GM12891 (cell line): Measurements from ENCODE around the gene TSEN34.

Experiments used
- DNase-seq: peaks from one replicate; pipeline ENCODE4 v3.0.0; 2011; ENCODE audit warnings: low spot score; ENCODE audit not compliant: insufficient read length
- FAIRE-seq: peaks from 2 replicates; lab custom pipeline; 2011; peaks lifted over from hg19 to GRCh38; lab: Jason Lieb, UNC
- PAX5 ChIP-seq: IDR thresholded peaks from 2 replicates; pipeline ENCODE4 v1.6.1; 2011; ENCODE audit warnings: low read length, moderate library complexity, mild to moderate bottlenecking; ENCODE audit not compliant: insufficient read depth, severe bottlenecking
- POLR2A ChIP-seq: IDR thresholded peaks from 2 replicates; pipeline ENCODE4 v1.6.1; 2011; ENCODE audit warnings: low read depth, low read length, control low read depth
- POLR2AphosphoS5 ChIP-seq: IDR thresholded peaks from 2 replicates; pipeline ENCODE4 v1.6.1; 2011; ENCODE audit warnings: low read depth, low read length, control low read depth
- POU2F2 ChIP-seq: IDR thresholded peaks from 2 replicates; pipeline ENCODE4 v1.6.1; 2011; ENCODE audit warnings: low read depth, mild to moderate bottlenecking, control low read depth, low read length, moderate library complexity
- SPI1 ChIP-seq: IDR thresholded peaks from 2 replicates; pipeline ENCODE4 v1.6.1; 2011; ENCODE audit warnings: low read depth, low read length, control low read depth
- TAF1 ChIP-seq: IDR thresholded peaks from 2 replicates; pipeline ENCODE4 v1.6.1; 2011; ENCODE audit warnings: low read depth, low read length, control low read depth

The TSEN34 gene

DNA sequence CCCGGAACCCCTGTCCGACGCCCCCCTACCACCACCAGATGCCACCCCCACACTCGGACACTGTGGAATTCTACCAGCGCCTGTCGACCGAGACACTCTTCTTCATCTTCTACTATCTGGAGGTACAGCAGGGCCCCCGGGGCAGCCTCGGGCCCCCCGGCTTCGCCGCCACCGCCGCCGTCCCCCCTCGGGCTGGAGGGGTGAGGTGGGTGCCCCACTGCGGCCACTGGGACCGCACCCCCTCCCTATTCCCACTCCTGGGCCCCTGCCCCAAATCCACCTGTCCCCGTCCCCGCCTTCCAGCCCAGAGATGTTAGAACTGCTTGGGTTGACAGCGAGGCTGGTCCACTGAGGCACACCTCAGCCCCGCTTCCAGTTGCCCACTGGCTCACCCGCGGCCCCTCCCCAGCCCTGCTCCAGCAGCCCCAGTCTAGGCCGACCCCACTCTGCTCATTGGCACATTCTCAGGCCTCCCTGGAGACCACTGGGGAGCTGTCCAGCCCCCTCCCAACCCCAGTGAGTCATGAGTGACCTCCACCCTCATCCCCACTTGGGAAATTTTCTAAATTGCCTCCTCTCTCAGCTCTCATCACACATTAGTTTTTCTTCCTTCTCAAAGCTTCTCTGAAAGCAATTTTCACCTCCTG is 38.1 kb upstream of the TSEN34 start:
- no peak; the same call in 1 of the 2 replicates for TF ChIP-seq POLR2AphosphoS5
- TF ChIP-seq SPI1: no peak
- TF ChIP-seq TAF1: no peak
- TF ChIP-seq POU2F2: no peak
- TF ChIP-seq PAX5: no peak
- TF ChIP-seq POLR2A: no peak
- no peak for DNase-seq
- no peak for FAIRE-seq

DNA sequence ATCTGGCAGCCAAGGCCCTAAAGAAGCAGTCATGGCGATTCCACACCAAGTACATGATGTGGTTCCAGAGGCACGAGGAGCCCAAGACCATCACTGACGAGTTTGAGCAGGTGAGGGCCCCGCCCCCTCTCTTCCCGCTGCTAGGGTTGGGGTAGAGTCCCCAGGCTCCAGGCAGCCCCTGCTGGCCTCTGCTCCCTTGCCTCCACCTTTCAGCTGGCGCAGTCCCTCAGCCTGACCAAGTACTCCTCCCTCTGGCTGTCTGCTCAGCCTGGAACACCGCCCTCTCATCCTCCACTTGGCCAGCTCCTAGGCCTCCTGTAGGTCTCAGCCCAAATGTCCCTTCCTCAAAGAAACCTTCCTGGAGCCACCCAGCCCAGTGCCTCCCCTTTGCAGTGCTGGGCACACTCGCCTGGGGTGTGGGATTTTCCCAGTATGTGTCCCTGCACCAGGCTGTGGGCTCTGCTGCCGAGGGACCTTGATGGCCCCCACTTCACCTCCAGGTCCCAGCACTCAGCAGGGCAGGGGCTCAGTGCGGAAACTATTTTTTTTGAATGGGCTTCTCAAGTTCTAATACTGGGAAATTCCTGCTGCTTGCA is 37.3 kb upstream of the TSEN34 start:
- TF ChIP-seq TAF1 (no peak), PAX5 (no peak), POLR2A (no peak), SPI1 (no peak), POLR2AphosphoS5 (no peak), POU2F2 (no peak)
- no peak for DNase-seq
- FAIRE-seq: no peak

DNA sequence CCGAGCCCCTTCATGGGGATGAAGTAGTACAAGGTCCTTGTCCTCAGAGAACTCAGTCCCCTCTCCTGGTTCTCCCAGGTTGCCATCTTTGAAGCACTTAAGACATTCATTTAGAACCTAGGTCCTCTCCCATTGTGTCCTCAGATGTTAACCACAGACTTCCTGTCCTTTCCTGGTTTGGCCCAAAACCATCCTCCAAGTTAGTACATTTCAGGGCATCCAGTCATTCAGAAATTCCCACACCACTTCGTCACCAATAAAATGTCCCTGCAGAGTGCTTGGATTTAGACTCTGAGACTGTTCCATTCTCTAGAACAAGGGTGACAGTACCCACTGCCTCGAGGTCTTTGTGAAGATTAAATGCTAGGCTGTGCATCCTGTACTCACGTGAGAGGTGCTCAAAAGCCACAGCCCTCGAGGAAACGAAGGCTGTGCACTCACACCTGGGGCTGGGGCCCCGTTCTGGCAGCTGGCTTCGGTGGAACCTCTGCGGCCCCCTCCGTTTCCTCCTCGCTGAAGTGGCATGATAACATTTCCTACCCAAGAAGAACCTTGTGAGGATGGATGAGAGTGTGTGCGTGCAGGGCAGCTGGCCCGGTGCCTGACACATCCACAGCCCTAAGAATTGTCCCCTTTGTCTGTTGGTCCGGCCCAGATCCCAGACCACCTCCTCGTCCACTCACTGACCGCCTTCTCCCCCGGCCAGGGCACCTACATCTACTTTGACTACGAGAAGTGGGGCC is 36.3 kb upstream of the TSEN34 start:
- no peak for FAIRE-seq
- no peak for DNase-seq
- TF ChIP-seq TAF1 (no peak), PAX5 (no peak), POLR2AphosphoS5 (no peak), POU2F2 (peak; percentile 45; the same call in 1 of the 2 replicates), POLR2A (peak; percentile 21; the same call in 1 of the 2 replicates), SPI1 (no peak)

DNA sequence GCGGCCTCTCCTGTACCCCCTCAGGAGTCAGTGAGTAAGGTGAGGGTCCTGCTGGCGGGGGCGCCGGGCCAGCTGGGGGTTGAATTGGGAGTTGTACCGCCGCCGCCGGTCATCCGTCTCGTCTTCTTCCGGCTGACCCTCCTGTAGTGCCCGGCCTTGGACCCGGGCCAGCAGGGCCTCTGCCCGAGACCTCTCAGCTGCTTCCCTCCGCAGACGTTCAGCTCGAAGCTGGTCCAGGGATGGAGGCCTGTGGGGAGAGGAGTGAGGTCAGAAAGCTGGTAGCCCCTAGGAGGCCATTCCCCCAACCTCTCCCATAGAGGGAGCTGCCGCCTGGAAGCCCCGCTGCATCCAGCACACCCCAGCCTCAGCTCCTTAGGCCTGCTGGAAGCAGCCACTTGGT is 35.4 kb upstream of the TSEN34 start:
- no peak for FAIRE-seq
- peak; percentile 59; the same call in 1 of the 2 replicates for TF ChIP-seq POLR2AphosphoS5
- TF ChIP-seq SPI1: no peak
- no peak for TF ChIP-seq POU2F2
- no peak for TF ChIP-seq PAX5
- no peak for TF ChIP-seq POLR2A
- DNase-seq: no peak

DNA sequence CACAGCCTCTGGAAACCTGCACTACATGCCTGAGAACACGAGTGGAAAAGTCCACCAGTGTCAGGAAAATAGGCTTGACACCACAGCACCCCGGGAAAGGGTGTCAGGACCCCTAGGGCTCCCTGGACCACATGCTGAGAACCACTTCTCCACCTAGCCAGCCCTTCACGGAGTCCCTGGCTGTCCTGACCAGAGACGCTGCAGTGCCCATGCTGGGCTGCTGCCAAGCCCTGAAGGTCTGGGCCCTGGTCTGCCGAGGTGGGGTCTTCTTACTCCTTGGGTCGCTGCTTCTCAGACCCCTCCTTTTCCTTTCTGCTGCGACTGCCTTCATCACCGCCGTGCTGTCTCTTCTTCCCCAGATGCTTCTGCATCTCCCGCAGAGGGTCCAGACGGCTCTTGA is 34.6 kb upstream of the TSEN34 start:
- DNase-seq: no peak
- TF ChIP-seq SPI1: no peak
- peak; percentile 27; the same call in 1 of the 2 replicates for TF ChIP-seq POLR2A
- no peak for FAIRE-seq

DNA sequence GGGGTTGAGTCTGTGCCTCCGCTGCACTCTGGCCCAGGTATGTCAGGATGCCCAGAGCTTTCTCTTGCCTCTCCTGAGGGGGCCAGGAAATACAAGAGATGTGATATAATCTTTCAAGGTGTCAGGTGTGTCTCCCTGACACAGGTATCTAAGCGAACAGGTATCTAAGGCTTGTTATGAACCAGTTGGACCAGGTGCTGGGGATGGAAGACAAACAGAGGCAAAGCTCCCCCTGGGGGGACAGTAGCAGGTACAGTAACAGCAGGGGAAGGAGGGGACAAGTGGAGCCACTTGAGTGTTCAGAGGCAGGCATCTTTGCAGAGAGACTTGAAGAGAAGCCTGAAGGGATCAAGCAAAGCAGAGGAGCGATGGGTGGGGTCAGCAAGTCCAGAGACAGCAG is 34.2 kb upstream of the TSEN34 start:
- TF ChIP-seq SPI1 (no peak), POLR2AphosphoS5 (no peak), TAF1 (no peak), PAX5 (no peak), POU2F2 (no peak), POLR2A (no peak)
- FAIRE-seq (peak; percentile 9), DNase-seq (no peak)

DNA sequence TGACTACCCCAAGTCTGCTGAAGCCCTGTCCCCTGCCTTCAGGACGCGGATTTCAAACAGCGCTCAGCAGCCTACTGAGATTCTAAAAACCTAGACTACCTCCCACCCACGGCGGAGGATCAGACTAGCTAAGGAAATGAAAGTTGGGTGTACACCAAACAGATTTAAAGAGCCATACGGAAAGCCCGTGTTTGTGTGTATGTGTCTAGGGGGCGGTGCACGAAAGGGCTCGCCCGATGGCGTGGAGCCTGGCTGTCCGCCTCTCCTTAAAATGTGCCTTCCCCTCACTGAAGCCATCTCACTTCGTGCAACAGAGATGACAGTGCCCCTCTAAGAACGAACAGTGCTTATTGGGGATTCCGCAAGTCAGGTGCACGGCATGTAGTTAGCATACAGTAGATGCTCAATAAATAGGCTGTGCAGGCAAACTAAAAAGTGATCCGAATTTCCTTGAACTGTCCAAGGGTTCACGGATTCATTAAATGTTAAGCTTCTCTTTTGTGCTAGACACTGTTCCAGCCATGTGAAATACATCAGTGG is 32.2 kb upstream of the TSEN34 start:
- DNase-seq: no peak
- FAIRE-seq: no peak
- peak; percentile 44; the same call in 1 of the 2 replicates for TF ChIP-seq SPI1
- no peak for TF ChIP-seq POLR2AphosphoS5
- TF ChIP-seq POU2F2: peak; percentile 8; the same call in 1 of the 2 replicates

DNA sequence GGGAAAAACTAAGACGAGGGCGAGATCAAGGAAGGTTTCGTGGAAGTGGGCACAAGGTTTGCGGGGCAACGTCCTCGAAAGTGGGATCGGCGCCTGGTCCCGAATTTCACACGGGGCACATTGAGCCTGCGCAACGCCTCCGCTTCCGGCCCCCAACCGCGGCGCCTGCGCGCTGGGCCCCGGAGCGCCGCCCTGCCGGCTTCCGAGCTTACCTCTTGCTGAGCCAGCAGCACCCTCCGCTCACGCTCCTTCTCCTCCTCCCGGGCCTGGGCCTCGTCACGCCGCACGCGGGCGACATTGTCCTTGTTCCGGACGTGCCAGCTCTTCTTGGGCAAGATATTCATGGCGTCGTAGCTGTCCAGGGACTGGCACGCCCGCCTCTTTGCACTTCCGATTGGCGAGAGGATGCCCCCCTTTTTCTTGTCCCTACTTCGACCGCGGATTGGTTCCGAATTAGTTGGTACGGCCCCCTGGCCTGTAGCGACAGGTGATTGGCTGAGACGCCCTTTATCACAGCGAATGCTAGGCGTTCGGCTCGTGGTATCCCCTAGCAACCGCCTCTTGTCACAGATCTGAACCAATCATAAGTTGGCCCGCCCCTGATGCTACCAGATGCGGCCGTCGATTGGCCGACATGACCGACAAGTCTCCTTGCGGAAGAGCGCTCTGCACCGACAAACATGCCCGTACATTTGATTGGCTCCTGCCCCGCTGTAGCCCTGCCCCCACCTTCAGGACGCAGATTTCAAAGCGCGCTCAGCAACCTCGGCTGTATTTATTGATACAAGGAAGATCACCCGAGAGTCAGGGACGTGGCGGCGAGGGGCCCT is 31.5 kb upstream of the TSEN34 start, which contains the start of gene LENG1:
TSS of gene LENG1 (minus strand) at position 370 of the 830 bp plus-strand sequence. CDS start at position 344, 26 bp downstream.
- peak; percentile 100 for FAIRE-seq

DNA sequence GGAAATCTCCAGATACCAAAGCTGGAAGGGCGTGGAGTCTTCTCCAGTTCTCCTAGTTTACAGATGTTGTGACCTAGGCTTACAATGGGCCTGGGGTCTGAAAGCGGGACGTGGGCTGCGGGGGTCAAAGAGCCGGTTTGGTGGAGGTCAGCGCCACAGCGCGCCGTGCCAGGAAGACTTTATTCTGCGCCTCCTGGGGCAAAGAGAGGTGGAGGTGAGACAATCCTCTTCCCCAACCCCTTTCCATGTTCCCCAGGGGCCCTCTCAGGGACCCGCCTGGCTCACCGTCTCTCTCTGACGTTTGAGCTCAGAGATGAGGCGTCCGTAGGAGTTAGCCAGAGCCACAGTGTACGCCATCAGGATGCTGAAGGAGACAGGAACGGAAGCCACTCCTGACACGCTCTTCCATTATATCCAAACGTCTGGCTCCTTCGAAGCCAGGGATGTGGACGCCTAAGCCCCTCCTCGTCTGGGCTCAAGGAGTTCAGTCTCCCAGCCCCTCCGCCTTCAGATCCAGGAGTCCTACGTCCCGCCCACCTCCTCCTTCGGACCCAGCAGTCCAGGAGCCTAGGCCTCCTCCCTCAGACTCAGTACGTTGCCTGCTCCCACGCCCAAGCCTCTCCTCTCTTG is 30.8 kb upstream of the TSEN34 start:
- FAIRE-seq: no peak
- TF ChIP-seq PAX5 (no peak), POLR2A (0 out of 2 replicates have a peak, but pooled peaks have one; percentile 17)
- DNase-seq: no peak

More for the DNA sequence above, 31.5 kb upstream of the TSEN34 start, which contains the start of gene LENG1:
- DNase-seq: peak; percentile 96
- TF ChIP-seq POLR2A (peak; percentile 82), POLR2AphosphoS5 (peak; percentile 94), POU2F2 (peak; percentile 78; the same call in 1 of the 2 replicates), TAF1 (peak; percentile 78), SPI1 (no peak), PAX5 (no peak)
